Measurements from ENCODE around the gene UVRAG.

- TF ChIP-seq CTCF (IDR thresholded peaks at IDR 0.05) (no peak), POLR2A (IDR thresholded peaks at IDR 0.05) (no peak), EP300 (IDR thresholded peaks at IDR 0.05) (no peak), POLR2AphosphoS5 (IDR thresholded peaks at IDR 0.05) (no peak)
These were observed 95.6 kb downstream of the UVRAG start for GRCh38 chr11:75910426-75911145.

Measured in stomach (tissue), 4 donors.